RWPE2 (cell line): ENCODE measurements around the gene TMEM163.
"Not testable (repeated sequence)": the region's sequence is repeated elsewhere in the genome, so short reads cannot be mapped to it uniquely, and the experiment has no call there.

Source experiments
- ATAC-seq: fragments of 200-7000 bp; cut with Tn5 transposase; 3 replicates; pipeline ENCODE4 v1.9.1; 2021; ENCODE audit warnings: low read depth
- DNase-seq: peaks from one replicate; pipeline ENCODE4 v3.0.0-alpha.2; 2020; ENCODE audit warnings: low spot score
- H3K27ac ChIP-seq: fragments of 450-650 bp; 2 replicates; pipeline ENCODE4 v1.5.1; 2017; ENCODE audit warnings: mild to moderate bottlenecking; ENCODE audit not compliant: poor library complexity, severe bottlenecking
- H3K27me3 ChIP-seq: fragments of 250-450 bp; sonication (Bioruptor Pico); 2 replicates; pipeline ENCODE4 v1.5.1; 2021; ENCODE audit warnings: mild to moderate bottlenecking, moderate library complexity; ENCODE audit not compliant: insufficient read depth, poor library complexity, severe bottlenecking
- H3K36me3 ChIP-seq: fragments of 250-450 bp; sonication (Bioruptor Pico); 2 replicates; pipeline ENCODE4 v1.5.1; 2020; ENCODE audit warnings: low read depth, mild to moderate bottlenecking, moderate library complexity
- H3K4me1 ChIP-seq: fragments of 250-450 bp; sonication (Bioruptor Pico); 2 replicates; pipeline ENCODE4 v1.5.1; 2021; ENCODE audit warnings: mild to moderate bottlenecking, moderate library complexity; ENCODE audit not compliant: insufficient read depth, poor library complexity, severe bottlenecking
- H3K4me3 ChIP-seq: fragments of 250-450 bp; sonication (Bioruptor Pico); 2 replicates; pipeline ENCODE4 v1.5.1; 2021; ENCODE audit warnings: mild to moderate bottlenecking, moderate library complexity; ENCODE audit not compliant: severe bottlenecking
- H3K9me3 ChIP-seq: fragments of 250-450 bp; sonication (Bioruptor Pico); 2 replicates; pipeline ENCODE4 v1.5.1; 2021; ENCODE audit warnings: mild to moderate bottlenecking, moderate library complexity; ENCODE audit not compliant: severe bottlenecking
- TF ChIP-seq, protein P1 (sequence below): fragments of 450-650 bp; IDR thresholded peaks from one replicate; pipeline ENCODE4 v1.5.1; 2017; ENCODE audit warnings: mild to moderate bottlenecking, moderate library complexity; ENCODE audit not compliant: poor library complexity, severe bottlenecking

TMEM163 gene

DNA sequence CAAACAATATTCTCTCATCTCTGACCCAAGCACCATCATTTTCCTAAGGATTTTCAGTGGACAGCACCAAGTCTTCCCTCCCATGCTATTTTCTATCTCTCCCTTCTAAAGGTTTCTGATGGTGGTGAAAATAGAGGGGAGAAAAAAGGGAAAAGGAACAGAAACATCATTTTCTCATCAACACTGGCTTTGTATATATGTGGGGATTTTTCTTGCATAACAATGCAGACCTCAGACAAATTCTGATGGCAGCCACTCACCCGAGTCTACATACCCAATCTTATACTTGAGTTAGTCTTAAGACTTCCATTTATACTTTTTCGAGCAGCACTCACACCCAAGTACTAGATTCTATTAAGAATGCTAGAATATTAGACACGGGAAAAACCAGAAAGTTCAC is 95.8 kb downstream of the TMEM163 start:
- H3K4me1 ChIP-seq, result no peaks in the 10 kb centered on the region
- no peak for ATAC-seq
- H3K9me3 ChIP-seq, result no peaks in the 10 kb centered on the region
- DNase-seq, result no peak
- no peak overlapping the region for H3K27ac ChIP-seq
- H3K27me3 ChIP-seq, result peaks cover 8% of the 10 kb centered on the region
- no peak overlapping the region for H3K4me3 ChIP-seq
- TF ChIP-seq, protein P1, sequence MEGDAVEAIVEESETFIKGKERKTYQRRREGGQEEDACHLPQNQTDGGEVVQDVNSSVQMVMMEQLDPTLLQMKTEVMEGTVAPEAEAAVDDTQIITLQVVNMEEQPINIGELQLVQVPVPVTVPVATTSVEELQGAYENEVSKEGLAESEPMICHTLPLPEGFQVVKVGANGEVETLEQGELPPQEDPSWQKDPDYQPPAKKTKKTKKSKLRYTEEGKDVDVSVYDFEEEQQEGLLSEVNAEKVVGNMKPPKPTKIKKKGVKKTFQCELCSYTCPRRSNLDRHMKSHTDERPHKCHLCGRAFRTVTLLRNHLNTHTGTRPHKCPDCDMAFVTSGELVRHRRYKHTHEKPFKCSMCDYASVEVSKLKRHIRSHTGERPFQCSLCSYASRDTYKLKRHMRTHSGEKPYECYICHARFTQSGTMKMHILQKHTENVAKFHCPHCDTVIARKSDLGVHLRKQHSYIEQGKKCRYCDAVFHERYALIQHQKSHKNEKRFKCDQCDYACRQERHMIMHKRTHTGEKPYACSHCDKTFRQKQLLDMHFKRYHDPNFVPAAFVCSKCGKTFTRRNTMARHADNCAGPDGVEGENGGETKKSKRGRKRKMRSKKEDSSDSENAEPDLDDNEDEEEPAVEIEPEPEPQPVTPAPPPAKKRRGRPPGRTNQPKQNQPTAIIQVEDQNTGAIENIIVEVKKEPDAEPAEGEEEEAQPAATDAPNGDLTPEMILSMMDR, result no peak
- H3K36me3 ChIP-seq, result no peaks in the 10 kb centered on the region

DNA sequence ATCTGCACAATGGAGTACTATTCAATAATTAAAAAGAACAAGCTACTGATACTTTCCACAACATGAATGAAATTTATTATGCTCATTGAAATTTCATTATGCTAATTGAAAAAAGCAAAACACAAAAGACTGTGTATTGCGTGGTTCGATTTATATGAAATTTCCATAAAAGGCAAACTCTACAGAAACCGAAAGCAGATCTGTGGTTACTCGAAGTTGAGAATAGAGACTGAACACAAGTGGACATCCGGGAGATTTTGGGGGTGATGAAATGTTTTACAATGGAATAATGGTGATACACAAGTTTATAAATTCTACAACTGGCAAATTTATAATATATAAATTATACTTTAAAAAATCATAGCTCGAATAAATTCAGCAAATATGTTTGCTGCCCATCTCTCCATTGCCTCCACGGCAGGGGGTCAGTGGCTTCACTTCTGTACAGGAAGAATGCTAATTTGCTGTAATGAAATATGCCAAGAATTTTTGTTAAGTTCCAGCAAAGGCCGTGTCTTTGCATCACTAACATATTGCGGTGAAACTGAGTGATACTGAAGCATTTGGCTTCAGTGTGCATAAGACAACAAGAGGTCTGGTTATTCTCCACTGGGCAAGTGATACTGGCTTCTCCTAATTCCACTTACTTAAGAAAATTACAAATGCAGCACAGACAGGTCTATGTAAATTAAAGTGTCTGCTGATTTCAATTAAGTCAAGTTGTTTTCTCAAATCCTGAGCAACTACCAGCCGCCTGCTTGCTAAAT is 96.7 kb downstream of the TMEM163 start:
- no peak for ATAC-seq
- Histone ChIP-seq H3K9me3 (no peaks in the 10 kb centered on the region), H3K36me3 (no peaks in the 10 kb centered on the region), H3K4me3 (no peak overlapping the region), H3K4me1 (no peaks in the 10 kb centered on the region), H3K27me3 (peaks cover 8% of the 10 kb centered on the region), H3K27ac (no peak overlapping the region)
- DNase-seq, result no peak
- TF ChIP-seq, protein P1, result no peak

DNA sequence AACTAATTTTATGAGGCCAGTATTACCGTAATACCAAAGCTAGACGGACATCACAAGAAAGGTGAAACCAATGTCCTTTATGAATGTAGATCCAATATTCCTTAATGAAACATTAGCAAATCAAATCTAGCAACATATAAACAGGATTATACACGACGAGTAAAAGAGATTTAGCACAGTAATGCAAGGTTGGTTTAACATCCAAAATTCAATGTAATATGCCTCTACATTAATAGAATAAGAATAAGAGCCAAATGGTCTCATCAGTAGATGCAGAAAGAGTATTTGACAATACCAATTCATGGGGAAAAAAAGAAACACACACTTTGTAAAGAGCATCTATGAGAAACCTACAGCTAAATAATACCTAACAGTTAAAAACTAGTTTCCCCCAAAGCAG is 99.5 kb downstream of the TMEM163 start:
- H3K27ac ChIP-seq, result no peak overlapping the region
- H3K27me3 ChIP-seq, result peaks cover 5% of the 10 kb centered on the region
- DNase-seq, result no peak
- H3K4me1 ChIP-seq, result no peaks in the 10 kb centered on the region
- H3K4me3 ChIP-seq, result no peak overlapping the region
- no peaks in the 10 kb centered on the region for H3K9me3 ChIP-seq
- H3K36me3 ChIP-seq, result no peaks in the 10 kb centered on the region
- TF ChIP-seq, protein P1, result no peak
- ATAC-seq, result no peak

DNA sequence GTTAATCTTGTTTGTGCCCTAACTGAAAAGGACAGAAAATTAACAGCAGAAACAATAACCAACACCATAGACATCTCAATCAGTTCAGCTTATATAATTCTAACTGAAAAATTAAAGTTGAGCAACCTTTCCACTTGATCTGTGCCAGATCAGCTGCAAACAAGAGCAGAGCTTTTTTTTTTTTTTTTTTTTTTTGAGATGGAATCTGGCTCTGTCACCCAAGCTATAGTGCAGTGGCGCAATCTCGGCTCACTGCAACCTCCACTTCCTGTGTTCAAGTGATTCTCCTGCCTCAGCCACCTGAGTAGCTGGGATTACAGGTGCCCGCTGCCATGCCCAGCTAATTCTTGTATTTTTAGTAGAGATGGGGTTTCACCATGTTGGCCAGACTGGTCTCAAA is 103.3 kb downstream of the TMEM163 start:
- not testable (repeated sequence) for ATAC-seq, H3K27ac ChIP-seq, H3K4me1 ChIP-seq, H3K4me3 ChIP-seq, H3K36me3 ChIP-seq, DNase-seq, H3K27me3 ChIP-seq, H3K9me3 ChIP-seq

DNA sequence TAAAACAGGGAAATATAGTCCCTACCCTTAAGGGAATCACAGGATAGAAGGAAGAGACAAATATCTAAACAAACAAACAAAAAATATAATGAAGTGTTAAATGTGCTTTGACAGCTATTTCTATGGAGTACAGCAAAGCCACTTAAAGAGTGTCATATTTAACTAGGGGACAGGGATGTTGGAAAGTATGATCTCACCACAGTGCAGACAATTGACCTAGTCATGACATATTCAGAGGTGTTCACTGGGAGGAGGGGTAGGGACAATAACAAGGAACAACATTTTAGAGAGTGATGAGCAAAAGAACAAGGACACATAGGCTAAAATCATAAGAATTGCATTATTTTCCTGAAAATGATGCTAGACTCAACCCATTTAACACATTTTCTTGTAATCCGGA is 107.5 kb downstream of the TMEM163 start:
- no peak overlapping the region for H3K27ac ChIP-seq
- no peak for DNase-seq
- H3K4me1 ChIP-seq, result no peaks in the 10 kb centered on the region
- H3K36me3 ChIP-seq, result no peaks in the 10 kb centered on the region
- no peak for ATAC-seq
- H3K4me3 ChIP-seq, result no peak overlapping the region
- TF ChIP-seq, protein P1, result no peak
- peaks cover 2% of the 10 kb centered on the region for H3K27me3 ChIP-seq
- H3K9me3 ChIP-seq, result no peaks in the 10 kb centered on the region
